Measurements from ENCODE around the gene NEK8.

GRCh38 chr17:28734712-28735241, 6.2 kb downstream of the NEK8 start:
- TF ChIP-seq CTCF (IDR thresholded peaks at IDR 0.05; ENCODE audit: control extremely low read depth in 1 of 3, insufficient read depth in 1 of 3, low read depth in 1 of 3, low read length in 3 of 3) (no peak), SIRT6 (IDR thresholded peaks at IDR 0.05; ENCODE audit: low read length) (no peak), POLR2A (IDR thresholded peaks at IDR 0.05; ENCODE audit: control extremely low read depth in 1 of 2, low read depth in 2 of 2, low read length in 2 of 2) (no peak), EZH2 (IDR thresholded peaks at IDR 0.05; ENCODE audit: low read depth, low read length, severe bottlenecking) (no peak), CBX5 (IDR thresholded peaks at IDR 0.05; ENCODE audit: low read depth, low read length) (no peak), SUZ12 (IDR thresholded peaks at IDR 0.05; ENCODE audit: low read length) (no peak), SIN3A (conservative IDR thresholded peaks at IDR 0.05 in 1 of 2, IDR thresholded peaks at IDR 0.05 in 1 of 2; ENCODE audit: low read depth in 1 of 2, low read length in 2 of 2) (no peak), SP1 (IDR thresholded peaks at IDR 0.05; ENCODE audit: low read depth, low read length) (no peak)
